CD4-positive, alpha-beta T cell treated with Interleukin-10 for 1 hour (primary cell): ENCODE results near the gene SUCO.

Source experiments
- DNase-seq: peaks from one replicate; pipeline ENCODE4 v3.0.0-alpha.2; 2020

The SUCO gene

DNA sequence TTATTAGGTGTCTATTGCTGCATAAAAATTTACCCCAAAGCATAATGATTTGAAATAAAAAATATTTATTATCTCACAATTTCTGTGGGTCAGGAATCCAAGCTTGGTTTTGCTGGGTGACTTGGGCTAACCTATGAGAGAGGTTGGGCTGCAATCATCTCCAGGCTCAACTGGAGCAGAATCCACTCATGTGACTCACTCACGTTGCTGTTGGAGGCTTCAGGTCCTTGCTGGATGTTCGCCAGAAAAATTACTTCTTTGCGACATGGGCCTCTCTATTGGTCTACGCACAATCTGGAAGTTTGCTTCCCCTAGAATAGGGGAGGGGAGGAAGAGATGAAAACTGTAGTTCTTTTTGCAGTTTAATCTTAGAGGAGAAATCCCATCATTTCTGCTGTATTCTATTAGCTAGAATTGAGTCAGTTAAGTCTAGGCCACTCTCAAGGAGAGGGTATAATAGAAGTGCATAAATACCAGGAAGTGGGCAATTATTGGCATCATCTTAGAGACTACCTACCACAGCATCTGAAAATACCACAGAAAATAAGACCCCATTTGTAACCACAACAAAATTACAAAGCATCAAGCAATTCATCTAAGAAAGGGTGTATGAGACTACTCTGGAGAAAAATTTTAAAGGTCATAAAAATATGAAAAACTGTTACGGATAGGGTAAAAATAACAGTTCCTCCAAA is 120.2 kb downstream of the SUCO start:
- DNase-seq = no peak

DNA sequence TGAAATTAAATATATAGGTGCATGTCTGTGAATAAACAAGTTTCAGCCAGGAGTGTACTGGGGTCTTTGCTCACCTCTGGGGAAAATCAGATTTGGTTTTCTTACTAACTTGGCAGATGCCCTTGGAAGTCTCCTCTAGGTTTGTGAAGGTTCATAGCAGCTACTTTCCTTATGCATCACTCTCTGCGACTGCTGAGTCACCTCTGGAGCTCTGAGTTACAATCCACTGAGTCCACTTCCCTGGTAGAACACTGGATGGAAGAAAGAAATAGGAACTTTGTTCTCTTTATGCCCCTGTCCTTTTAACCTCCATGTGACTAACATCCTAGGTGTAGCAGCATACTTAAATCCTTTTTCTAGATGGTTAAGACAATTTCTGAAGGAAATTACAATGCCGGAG is 121.6 kb downstream of the SUCO start:
- no peak for DNase-seq

DNA sequence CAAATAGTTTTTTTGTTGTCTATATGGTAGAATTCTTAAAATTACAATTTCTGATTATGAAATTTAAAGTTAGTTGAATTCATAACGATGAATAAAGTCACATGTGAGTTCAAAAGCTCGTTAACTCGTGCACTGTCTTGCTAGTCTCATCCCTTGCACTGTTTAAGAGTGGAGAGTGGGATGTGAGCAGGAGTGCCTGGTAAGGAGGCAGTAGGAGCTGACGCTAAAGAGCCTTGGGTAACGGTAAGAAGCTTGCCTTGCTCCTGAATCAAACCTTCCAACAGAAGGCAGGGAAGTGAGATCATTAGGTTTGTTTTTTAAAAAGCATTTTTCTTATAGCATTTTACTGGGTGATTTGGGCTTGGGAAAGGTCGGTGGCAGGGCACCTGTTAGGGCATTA is 123.6 kb downstream of the SUCO start:
- DNase-seq = no peak

DNA sequence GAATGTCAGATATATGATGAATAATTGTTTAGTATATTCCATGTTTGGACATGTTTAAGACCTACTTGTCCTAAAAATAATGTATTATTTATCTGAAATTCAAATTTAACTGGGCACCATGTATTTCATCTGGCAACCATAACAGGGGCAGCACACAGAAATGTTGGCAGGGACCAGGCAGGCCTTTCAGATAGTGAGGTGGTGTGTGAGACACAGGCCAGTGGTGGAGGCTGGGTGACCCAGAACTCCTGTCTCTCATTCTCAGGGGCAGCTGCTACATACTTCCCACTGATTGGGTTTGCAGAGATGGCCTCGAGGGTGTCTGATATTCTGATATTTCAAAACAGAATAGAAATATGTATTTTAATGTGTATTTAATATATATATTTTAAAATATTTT is 124.6 kb downstream of the SUCO start:
- no peak for DNase-seq

DNA sequence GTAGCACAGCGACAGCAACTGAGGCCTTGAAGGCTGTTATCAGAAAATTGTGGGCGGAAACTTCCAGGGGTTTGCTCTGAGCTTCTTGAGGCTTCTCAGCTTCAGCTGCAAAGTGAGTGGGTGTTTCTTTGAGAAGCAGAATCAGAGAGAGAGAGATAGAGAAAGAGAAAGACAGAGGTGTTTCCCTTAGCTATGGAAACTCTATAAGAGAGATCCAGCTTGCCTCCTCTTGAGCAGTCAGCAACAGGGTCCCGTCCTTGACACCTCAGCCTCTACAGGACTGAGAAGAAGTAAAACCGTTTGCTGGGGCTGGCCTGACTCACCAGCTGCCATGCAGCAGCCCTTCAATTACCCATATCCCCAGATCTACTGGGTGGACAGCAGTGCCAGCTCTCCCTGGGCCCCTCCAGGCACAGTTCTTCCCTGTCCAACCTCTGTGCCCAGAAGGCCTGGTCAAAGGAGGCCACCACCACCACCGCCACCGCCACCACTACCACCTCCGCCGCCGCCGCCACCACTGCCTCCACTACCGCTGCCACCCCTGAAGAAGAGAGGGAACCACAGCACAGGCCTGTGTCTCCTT is 126.0 kb downstream of the SUCO start, which contains the start of gene FASLG:
TSS of gene FASLG (plus strand) at position 233 of the 583 bp plus-strand sequence. CDS start at position 332, 99 bp downstream.
- peak; percentile 54 for DNase-seq

DNA sequence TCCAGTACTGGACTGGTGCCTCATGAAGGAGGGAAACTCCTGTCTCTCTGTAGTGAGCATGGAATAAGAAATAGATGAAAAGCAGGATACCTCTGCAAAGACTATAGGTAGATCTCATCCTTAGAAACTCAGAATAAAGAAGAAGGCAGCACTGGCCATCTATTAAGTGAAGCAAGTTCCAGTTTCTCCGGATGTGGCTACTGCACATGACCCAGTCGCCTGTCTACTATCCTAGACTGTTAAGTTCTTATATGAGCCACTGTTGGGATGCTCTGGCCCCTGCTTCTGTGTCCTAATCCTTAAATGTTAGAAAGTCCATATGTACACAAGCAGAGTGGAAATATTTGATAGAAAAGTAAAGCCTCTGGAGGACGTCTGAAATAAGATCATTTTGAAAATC is 128.2 kb downstream of the SUCO start:
- DNase-seq = no peak
